Esophagus squamous epithelium (tissue), 4 donors: ENCODE data around the gene PACS2.

Experiments used
- POLR2A ChIP-seq, 4 donors: fragments of 450-650 bp; IDR thresholded peaks; one replicate each; pipeline ENCODE4 v1.6.1; 2017; ENCODE audit warnings: antibody characterized with exemption in 4 of 4, mild to moderate bottlenecking in 4 of 4, moderate library complexity in 3 of 4
- TF ChIP-seq, protein P1 (sequence below), 6 experiments: fragments of 450-650 bp in 4 of 6; fragments of 200-600 bp in 2 of 6; sonication (generic) in 2 of 6; IDR thresholded peaks; one replicate each; pipeline ENCODE4 v1.5.1; 2016 to 2019; ENCODE audit warnings: antibody characterized with exemption in 6 of 6, mild to moderate bottlenecking in 4 of 6, moderate library complexity in 4 of 6

DNA sequence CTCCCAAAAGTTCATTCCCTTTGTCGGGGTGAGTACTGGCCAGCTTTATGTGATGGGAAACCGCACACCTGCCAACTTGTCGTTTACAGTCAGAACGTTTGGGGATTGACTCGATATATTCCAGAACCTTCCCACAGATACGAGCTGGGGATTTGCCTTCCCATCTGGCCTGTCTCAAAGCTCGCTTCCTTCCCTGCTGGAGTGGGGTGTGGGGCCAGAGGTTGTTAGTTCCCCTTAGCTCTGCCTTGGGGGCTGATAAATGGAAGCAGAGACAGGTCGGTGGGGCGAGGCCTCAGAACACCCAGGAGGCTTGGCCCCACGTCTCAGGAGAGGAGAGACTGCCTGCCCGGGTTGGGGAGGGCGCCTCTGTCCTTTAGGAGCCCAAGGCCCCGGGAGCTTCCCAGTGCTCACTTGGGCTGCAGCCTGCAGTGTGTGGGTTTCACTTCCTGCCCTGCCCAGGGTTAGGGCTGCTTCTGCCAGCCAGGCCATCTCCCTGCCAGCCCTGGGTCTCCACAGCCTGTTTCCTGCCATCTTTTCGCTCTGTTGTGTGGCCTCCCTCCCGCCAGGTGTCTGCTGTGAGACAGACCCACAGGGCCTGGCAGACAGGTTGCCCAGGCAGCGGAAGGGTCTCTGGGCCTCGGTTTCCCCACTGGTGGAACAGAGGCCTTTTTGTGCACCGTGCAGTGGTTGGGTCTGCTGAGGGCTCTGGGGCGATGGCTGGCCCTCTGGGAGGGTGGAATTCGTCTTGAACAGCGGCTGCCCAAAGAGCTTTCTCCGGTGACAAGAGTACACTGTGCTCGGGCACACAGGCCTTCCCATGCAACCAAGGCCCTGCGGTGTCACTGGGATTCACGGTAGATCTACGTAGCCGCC, 75.7 kb downstream of the PACS2 start:
- TF ChIP-seq, protein P1, sequence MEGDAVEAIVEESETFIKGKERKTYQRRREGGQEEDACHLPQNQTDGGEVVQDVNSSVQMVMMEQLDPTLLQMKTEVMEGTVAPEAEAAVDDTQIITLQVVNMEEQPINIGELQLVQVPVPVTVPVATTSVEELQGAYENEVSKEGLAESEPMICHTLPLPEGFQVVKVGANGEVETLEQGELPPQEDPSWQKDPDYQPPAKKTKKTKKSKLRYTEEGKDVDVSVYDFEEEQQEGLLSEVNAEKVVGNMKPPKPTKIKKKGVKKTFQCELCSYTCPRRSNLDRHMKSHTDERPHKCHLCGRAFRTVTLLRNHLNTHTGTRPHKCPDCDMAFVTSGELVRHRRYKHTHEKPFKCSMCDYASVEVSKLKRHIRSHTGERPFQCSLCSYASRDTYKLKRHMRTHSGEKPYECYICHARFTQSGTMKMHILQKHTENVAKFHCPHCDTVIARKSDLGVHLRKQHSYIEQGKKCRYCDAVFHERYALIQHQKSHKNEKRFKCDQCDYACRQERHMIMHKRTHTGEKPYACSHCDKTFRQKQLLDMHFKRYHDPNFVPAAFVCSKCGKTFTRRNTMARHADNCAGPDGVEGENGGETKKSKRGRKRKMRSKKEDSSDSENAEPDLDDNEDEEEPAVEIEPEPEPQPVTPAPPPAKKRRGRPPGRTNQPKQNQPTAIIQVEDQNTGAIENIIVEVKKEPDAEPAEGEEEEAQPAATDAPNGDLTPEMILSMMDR (IDR thresholded peaks at IDR 0.05), result no peak
- TF ChIP-seq POLR2A (IDR thresholded peaks at IDR 0.05), result no peak
